GM21360 (cell line): ENCODE measurements around the gene VEPH1.

ENCODE experiments used
- ATAC-seq: cut with Tn5 transposase; IDR thresholded peaks from one replicate; pipeline ENCODE4 v1.9.1; 2021; ENCODE audit warnings: mild to moderate bottlenecking, moderate library complexity; ENCODE audit not compliant: unreplicated experiment

VEPH1 gene

DNA sequence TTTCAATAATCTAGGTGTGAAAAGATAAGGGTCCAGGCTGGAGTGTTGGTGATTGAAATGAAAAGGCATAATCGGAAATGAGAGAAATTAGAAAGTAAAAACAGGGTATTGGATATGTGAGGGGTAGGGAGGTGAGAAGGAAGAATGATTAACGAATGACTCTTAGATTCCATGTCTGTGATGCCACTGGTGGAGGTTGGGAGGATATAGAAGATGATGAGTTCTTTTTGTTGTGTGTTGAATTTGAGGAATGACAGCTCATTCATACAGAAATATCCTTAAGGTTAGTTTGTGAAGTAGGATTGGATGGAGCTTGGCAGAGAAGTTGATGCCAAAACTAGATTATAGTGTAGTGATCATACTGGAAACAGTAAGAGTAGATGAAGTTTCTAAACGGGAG is 271.1 kb downstream of the VEPH1 start:
- ATAC-seq, result no peak

DNA sequence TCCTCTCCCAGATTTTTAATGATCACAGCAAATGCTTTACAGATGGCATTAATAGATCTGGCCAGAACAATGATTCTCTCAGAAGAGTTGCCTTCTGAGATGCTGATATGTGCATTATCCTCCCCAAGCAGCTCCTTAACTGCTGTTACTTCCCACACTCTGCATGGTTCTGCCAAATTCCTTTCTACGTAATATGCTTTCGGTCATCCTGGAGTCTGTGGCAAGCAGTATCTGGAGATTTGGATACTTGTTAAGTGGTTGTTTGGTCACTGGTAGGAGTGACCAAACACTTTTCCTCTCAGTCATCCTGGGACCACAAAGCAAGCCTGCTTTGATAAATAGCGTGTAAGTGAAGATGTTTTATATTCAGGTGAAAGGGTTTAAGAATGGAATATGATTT is 272.1 kb downstream of the VEPH1 start:
- no peak for ATAC-seq

- ATAC-seq, result no peak
Observed at GRCh38 chr3:157226173-157226847, 276.9 kb downstream of the VEPH1 start.

DNA sequence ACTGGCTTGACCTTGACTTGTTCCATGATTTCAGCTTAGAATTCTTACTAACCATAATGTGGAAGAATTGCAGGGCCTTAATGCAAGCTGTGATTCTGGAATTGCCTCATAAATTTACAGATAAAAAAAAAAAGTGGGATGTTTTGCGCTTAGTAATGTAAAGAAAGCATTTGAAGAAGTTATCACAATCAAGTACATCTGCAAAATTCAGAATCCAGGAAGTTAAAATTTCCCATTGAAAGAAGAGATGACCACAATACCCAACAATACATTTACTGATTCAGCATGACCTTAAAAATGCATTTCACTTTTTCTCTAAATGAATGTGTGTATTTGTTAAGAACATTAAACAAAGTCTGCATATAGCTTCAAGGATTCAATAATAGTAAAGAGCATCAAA is 278.2 kb downstream of the VEPH1 start:
- no peak for ATAC-seq

GRCh38 chr3:157220883-157221282 is 282.3 kb downstream of the VEPH1 start:
- no peak for ATAC-seq

GRCh38 chr3:157220211-157220610 is 283.0 kb downstream of the VEPH1 start:
- no peak for ATAC-seq

DNA sequence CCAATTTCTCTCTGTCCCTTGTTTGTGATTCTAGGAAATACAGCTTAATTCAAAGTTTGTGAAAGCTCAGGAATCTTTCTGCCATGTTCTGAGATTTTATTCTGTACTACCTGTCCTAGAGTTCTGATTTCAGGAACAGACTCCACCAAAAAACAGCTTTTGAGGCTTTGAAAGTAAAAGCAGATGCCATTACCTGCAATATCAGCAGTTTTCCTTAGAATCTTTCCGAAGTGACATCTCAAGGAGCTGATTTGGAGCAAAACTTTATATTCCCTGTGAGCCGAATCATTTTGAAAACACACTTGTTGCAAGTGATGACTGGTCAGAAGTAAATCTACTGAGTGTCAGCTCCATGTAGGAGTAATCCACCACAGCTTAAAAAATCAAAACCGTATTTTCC is 284.0 kb downstream of the VEPH1 start:
- ATAC-seq, result no peak
